ENCODE data around the gene KLRF1. TPM values are rescaled to one million over a fixed set of nuclear protein-coding genes. Genes with fewer than 3 reads are reported as not detected.

Gene KLRF1
- total RNA-seq, 1 donor from 2014 or later, result not detected

GRCh38 chr12:9797722-9798619, 29.3 kb upstream of the KLRF1 start:
- no peak overlapping the region for H3K4me3 Mint-ChIP-seq (ENCODE audit: low read depth)
- peaks cover 5% of the 10 kb centered on the region for H3K9me3 Mint-ChIP-seq (ENCODE audit: low read depth)
- peak; percentile 78 for TF ChIP-seq CTCF (IDR thresholded peaks at IDR 0.05; ENCODE audit: unreplicated experiment)
- DNase-seq (ENCODE audit: low spot score, unreplicated experiment), result peak; percentile 51
- H3K27ac Mint-ChIP-seq, result peak overlapping the region; percentile 19
- H3K4me1 Mint-ChIP-seq (ENCODE audit: low read depth), result peaks cover 7% of the 10 kb centered on the region
- H3K36me3 Mint-ChIP-seq (ENCODE audit: insufficient read depth), result no peaks in the 10 kb centered on the region
- no peaks in the 10 kb centered on the region for H3K27me3 Mint-ChIP-seq

- no peak for DNase-seq (ENCODE audit: low spot score, unreplicated experiment)
- H3K4me1 Mint-ChIP-seq (ENCODE audit: low read depth), result peaks cover 2% of the 10 kb centered on the region
- no peaks in the 10 kb centered on the region for H3K36me3 Mint-ChIP-seq (ENCODE audit: insufficient read depth)
- H3K4me3 Mint-ChIP-seq (ENCODE audit: low read depth), result no peak overlapping the region
- peaks cover 5% of the 10 kb centered on the region for H3K9me3 Mint-ChIP-seq (ENCODE audit: low read depth)
- H3K27ac Mint-ChIP-seq, result no peak overlapping the region
- no peak for TF ChIP-seq CTCF (IDR thresholded peaks at IDR 0.05; ENCODE audit: unreplicated experiment)
- H3K27me3 Mint-ChIP-seq, result no peaks in the 10 kb centered on the region
Observed at GRCh38 chr12:9799961-9800360, 27.3 kb upstream of the KLRF1 start.

- DNase-seq (ENCODE audit: low spot score, unreplicated experiment), result no peak
- no peaks in the 10 kb centered on the region for H3K27me3 Mint-ChIP-seq
Observed at GRCh38 chr12:9805883-9806282, 21.4 kb upstream of the KLRF1 start.

GRCh38 chr12:9806714-9807113, 20.6 kb upstream of the KLRF1 start:
- peaks cover 11% of the 10 kb centered on the region for H3K4me1 Mint-ChIP-seq (ENCODE audit: low read depth)
- no peaks in the 10 kb centered on the region for H3K36me3 Mint-ChIP-seq (ENCODE audit: insufficient read depth)
- H3K27ac Mint-ChIP-seq, result no peak overlapping the region
- peaks cover 5% of the 10 kb centered on the region for H3K27me3 Mint-ChIP-seq
- H3K4me3 Mint-ChIP-seq (ENCODE audit: low read depth), result no peak overlapping the region
- no peak for DNase-seq (ENCODE audit: low spot score, unreplicated experiment)
- H3K9me3 Mint-ChIP-seq (ENCODE audit: low read depth), result no peaks in the 10 kb centered on the region
- no peak for TF ChIP-seq CTCF (IDR thresholded peaks at IDR 0.05; ENCODE audit: unreplicated experiment)

More at GRCh38 chr12:9805883-9806282, 21.4 kb upstream of the KLRF1 start:
- Mint-ChIP-seq H3K27ac (no peak overlapping the region), H3K4me1 (ENCODE audit: low read depth) (peaks cover 11% of the 10 kb centered on the region), H3K36me3 (ENCODE audit: insufficient read depth) (no peaks in the 10 kb centered on the region), H3K4me3 (ENCODE audit: low read depth) (no peak overlapping the region), H3K9me3 (ENCODE audit: low read depth) (peaks cover 5% of the 10 kb centered on the region)
- TF ChIP-seq CTCF (IDR thresholded peaks at IDR 0.05; ENCODE audit: unreplicated experiment), result no peak

- Mint-ChIP-seq H3K27me3 (peaks cover 12% of the 10 kb centered on the region), H3K36me3 (ENCODE audit: insufficient read depth) (no peaks in the 10 kb centered on the region), H3K9me3 (ENCODE audit: low read depth) (no peaks in the 10 kb centered on the region), H3K27ac (no peak overlapping the region), H3K4me1 (ENCODE audit: low read depth) (peaks cover 11% of the 10 kb centered on the region), H3K4me3 (ENCODE audit: low read depth) (no peak overlapping the region)
- no peak for DNase-seq (ENCODE audit: low spot score, unreplicated experiment)
- TF ChIP-seq CTCF (IDR thresholded peaks at IDR 0.05; ENCODE audit: unreplicated experiment), result no peak
Observed at GRCh38 chr12:9808504-9808903, 18.8 kb upstream of the KLRF1 start.
